HG03439 (cell line): ENCODE results near the gene SNTG2.

ENCODE experiments used
- ATAC-seq: cut with Tn5 transposase; IDR thresholded peaks from one replicate; pipeline ENCODE4 v1.9.1; 2021; ENCODE audit warnings: mild to moderate bottlenecking, moderate library complexity; ENCODE audit not compliant: unreplicated experiment

The SNTG2 gene

DNA sequence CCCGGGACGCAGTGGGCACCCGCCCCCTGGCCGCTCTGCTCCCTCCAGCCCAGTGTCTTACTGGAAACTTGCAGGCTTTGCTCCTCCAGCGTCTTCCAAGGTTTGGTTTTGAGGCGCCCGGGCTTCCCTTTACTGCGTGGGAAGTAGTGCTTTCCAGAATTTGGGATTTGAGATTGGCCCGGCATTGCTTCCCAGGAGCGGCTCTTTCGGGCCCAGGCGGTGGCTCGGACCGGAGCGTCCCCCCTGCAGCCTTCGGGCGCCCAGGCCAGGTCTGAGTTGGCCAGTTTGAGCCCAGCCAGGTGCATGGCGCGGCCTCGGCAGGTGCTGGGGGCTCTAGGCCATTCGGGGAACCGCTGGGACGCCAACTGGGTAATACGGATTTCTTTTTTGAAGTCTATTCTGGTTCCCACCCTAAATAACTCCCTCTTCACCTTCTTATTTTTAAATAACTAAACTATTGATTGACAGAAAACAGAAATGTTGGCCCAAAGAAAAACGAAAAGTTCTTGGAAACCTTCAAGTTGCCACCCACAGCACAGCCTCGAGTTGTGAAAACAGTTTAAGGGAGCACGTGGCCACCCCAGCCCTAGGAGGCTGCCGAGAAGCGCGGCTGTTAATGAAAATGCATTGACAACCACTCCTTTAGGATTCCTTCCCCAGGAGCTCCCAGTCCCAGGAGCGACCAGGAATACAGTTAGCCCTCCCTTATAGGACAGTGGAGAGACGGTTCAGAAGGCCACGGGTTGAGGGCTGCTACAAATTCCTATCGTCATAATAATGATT, 766 bp downstream of the SNTG2 start:
- ATAC-seq: no peak

DNA sequence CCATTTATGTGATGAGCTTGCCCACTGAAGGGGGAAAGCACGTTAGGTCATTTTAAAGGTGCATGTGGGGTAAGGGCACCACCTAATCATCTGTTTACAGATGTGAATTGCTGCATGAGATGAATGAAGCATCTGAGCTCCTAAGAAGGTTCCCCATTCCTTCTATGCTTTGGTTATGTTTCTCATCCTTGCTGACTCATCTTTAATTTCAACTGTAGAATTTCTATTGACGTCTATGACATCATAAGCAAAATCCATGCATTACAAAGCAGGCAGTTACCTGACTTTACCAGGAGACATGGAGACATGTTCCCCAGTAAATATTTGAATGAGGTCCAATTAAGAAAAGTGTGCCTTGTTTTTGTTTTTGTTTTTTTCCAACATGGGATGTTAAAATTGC, 2.8 kb downstream of the SNTG2 start:
- ATAC-seq: no peak

DNA sequence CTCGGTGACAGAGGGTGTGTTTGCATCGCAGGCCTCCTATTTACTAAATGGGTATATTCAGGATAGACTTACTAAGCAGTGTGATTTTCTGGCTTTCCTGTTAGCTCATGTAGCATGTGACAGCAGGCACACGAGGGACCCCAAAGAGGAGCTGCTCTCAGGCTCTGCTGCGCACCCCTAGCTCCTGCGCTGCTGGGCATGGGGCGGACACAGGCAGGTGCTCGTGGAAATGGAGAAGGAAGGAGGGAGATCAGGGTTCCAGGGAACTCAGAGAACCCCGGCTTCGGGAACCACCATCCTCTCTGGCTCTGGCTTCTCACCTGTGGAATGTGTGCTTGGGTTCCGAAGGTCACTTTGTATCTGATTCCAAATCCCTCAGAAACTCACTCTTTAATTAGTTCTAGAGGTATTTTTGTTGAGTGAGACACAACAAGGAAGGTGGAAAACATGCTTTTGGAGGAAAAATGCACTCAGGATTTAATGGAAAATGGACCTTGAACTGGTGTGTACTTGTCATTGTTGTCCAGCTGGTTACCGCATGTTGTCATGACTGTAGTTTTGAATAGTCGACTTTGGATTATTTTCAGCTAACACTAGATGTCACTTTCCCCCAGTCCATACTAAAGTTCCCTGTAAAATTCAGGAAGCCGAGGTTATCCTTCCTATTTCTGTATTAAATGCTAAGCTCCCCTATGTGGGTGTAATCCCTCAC, 3.5 kb downstream of the SNTG2 start:
- no peak for ATAC-seq

DNA sequence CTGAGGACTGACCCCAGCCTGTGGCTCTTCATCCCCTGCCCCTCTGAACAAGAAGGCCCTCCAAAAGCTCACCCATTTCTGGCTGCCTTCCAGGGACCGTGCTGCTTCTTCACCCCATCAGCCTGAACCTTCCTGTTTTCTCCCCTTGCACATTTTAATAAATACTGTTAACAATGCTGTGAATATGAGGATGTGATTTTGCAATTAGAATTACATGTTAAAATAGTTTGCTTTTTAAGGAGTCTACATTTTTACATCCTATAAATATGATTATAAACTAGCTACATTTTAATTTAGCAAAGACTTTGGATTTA, 4.0 kb downstream of the SNTG2 start:
- ATAC-seq: no peak

DNA sequence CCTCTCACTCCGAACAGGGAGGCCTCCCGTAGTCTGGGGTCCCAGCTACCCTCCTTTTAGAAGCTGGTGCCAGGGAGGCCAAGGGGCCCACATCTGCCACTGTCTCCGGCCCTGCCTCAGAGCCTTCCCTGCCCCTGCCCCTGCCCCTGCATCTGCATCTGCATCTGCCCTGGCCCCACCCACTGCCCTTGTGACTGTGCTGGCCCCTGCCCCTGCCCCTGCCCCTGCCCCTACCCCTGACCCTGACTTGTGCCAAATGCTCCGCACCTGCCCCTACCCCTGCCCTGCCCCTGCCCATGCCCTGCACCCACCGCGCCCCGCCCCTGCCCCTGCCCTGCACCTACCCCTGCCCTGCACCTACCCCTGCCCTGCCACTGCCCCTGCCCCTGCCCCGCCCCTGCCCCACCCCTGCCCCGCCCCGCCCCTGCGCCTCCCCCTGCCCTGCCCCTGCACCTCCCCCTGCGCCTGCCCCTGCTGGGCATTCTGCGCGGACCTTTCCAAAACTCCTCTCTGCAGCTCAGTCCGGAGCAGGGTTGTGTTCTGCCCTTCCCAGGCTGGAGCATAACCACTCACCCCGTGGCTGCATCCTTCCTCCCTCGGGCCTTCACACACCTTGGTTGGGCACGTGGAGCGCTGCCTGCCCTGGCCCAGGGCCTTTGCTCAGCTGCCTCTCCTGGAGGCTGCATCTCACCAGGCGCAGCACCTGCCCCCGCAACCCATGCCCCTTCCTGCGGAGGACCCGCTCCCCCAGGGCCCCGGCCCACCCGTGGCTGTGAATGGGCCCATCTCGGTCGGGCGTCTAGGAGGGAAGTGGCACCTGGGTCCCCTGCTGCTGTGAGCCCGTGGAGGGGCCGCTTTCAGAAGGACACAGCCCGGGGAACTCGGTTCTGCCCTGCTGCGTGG, 5.4 kb downstream of the SNTG2 start:
- no peak for ATAC-seq

DNA sequence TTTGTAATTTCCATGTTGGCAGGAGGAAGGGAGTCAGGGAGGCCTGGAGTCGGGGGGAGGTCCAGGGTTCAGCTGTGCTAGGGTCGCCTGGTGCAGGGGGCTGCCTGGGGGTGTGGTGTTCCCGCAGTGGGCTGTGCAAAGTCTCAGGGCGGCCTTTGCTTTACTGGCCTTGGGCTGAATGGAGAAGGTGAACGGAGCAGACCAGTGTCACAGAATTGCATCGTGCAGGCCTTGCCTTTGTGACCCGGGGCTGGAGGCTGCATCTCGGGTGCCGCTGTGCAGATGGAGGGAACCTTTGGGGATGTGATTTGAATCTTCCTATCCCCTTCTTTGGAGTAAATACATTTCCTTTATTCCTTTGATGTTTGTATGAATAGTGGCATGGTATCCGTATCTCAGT, 8.8 kb downstream of the SNTG2 start:
- ATAC-seq: no peak

DNA sequence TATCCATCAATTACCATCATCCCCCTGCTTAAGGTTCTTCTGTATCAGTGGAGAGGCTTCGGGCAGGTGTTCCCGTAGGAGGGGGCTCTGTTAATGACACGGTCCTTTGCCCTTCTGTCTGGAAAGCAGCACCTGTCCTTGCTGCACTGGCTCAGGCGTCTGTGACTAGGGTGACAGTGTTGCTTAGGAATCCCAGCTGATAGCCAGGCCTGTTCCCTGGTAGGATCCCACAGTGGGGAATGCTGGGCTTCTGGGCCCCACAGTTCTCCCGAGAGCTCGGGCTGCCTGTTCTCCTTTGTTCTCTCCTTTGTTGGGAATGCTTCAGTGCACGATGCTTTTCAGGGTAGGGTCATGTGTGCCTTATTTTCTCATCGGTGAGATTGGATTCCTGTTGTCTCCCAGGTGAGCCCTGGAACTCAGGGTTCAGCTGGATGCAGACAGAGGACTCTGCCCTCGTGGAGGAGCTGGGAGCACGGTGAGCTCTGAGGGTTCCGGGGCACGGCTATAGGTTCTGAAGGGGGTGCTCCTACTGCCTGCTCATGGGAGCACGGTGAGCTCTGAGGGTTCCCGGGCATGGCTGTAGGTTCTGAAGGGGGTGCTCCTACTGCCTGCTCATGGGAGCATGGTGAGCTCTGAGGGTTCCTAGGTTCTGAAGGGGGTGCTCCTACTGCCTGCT, 9.6 kb downstream of the SNTG2 start:
- ATAC-seq: no peak

DNA sequence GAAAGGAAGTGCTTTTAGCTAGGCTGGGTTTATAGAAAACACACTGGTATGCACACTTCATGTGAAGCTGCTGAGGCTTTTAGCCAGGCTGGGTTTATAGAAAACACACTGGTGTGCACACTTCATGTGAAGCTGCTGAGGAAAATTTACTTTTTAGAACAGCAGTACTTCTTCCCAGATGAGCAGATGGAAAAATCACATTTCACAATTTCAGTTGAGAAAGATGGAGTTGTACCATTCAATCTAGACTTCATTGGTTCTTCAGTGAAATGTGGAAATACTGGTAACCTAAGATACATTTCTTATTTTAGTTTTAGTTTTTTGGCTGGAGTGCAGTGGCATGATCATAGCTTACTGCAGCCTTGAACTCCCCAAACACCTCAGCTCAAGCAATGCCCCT, 11.1 kb downstream of the SNTG2 start:
- ATAC-seq: no peak

DNA sequence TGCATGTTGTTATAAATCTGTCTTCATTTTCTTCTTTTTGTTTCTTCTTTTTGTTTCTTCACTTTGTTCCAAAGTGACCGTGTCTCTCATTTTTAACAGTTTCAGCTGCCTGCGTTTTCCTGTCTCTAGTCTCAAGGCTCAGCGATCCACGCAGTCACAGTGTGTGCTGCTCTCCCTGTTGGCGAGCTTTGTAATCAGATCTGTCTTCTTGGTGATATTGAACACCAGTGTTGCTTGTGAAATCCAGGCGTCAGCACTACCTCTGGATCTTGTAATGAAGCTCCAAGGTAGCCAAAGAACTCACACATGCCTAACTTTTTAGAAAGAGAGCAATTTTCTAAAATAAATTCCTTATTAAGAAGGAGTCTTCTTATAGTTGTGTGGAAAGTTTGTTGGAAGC, 13.2 kb downstream of the SNTG2 start:
- ATAC-seq: no peak

DNA sequence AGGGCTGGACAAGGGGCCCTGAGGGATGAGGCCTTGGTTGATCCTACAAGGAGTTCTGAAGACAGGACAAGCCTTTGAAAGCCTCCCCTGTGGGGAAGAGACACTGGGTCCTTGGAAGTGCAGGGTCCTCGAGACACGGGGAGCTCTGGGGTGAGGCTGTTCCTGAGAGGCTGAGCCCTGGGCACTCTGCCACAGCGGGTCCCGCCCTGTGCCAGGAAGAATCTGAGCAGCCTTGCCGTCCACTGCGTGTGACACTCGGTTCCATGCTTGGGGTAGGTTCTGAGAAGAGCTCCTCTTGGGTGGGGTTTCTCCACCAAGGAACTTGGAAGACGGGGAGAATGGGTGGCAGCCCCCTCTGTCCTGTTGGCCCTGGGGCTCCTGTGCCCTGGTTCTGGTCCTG, 13.9 kb downstream of the SNTG2 start:
- no peak for ATAC-seq

DNA sequence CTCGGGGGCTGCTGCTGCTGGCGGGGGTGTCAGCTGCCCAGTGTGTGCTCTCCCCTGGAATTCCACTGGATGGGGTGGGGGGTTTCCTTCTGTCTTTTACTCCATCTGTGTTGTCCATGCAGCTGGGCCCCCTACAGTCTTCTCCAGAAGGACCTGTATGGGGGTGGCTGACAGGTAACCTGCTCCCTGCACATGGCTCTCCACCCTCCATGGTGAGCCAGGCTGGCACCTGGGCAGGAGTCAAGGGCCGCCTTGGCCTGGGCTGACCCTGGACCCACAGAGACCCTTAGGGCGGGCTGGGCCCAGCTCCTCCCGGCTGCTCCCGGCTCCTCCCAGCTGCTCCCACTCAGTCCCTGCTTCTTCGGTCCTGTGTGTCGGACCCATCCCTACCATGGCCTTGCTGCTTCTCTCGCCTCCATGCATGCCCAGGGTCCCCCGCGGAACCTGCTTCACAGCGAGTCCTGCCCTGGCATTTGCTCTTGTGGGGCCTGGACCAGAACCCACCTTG, 15.0 kb downstream of the SNTG2 start:
- no peak for ATAC-seq

DNA sequence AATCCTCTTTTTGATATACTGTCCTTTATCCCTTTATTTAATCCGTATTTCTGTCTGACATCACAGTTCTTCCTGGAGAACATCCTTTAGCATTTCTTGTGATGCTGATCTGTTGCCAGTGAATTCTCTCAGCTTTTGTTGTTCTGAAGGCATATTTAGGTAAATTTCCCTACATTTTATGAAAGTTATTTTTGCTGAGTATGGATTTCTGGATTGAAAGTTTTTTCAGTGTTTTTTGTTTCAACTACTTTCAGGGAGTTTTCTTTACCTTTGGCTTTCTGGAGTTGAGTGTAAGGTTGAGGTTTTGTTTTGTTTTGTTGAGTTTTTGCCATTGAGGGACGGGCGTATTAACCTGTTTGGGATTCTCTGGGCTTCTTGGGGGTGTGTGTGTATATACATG, 22.5 kb downstream of the SNTG2 start:
- ATAC-seq: no peak

DNA sequence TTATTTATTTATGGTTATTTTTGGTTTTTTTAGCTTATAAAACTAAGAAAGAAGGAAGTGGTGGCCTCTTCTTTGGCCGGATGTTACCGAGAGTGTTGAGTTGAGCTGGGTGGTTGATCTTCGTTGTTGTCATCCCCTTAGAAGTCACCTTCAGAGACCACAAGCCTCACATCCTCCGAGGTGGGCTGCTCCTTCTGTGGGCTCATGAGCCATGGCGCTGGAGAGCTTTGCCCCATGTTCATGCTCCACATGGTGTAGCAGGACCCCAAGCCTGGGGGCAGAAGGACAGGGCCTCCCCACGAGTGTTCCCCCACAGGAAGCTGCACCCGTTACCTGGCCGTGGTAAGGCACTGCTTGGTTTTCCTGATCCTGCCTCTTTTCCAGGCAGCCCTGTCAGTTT, 23.4 kb downstream of the SNTG2 start:
- no peak for ATAC-seq

DNA sequence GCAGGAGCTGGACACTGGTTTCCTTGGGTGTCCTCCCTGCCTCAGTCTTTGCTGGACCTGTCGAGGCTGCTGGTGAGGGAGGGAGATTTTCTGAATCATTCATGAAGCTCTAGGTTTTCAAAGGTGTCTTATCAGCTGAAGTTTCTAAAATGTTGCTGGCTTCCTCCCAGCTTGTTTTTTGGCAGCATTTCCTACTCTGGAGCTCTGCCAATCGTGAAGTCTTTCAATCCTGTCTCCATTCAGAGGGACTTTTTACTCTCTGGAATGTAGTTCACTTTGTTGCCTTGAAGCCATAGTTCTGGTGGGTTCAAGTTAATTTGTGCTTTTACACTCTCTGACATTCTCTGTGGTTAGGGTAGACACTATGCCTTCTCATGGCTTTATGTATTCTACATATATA, 23.9 kb downstream of the SNTG2 start:
- ATAC-seq: no peak

DNA sequence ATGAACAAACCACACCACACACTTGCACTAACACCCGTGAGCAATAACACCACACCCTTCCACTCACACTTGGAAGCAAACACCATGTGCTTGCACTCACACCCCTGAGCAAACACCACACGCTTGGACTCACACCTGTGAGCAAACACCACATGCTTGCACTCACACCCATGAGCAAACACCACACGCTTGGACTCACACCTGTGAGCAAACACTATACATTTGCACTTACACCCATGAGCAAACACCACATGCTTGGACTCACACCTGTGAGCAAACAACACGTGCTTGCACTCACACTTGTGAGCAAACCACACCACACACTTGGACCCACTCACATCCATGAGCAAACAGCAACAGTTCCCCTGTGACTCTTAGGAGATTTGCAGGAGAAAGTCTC, 24.4 kb downstream of the SNTG2 start:
- ATAC-seq: no peak

DNA sequence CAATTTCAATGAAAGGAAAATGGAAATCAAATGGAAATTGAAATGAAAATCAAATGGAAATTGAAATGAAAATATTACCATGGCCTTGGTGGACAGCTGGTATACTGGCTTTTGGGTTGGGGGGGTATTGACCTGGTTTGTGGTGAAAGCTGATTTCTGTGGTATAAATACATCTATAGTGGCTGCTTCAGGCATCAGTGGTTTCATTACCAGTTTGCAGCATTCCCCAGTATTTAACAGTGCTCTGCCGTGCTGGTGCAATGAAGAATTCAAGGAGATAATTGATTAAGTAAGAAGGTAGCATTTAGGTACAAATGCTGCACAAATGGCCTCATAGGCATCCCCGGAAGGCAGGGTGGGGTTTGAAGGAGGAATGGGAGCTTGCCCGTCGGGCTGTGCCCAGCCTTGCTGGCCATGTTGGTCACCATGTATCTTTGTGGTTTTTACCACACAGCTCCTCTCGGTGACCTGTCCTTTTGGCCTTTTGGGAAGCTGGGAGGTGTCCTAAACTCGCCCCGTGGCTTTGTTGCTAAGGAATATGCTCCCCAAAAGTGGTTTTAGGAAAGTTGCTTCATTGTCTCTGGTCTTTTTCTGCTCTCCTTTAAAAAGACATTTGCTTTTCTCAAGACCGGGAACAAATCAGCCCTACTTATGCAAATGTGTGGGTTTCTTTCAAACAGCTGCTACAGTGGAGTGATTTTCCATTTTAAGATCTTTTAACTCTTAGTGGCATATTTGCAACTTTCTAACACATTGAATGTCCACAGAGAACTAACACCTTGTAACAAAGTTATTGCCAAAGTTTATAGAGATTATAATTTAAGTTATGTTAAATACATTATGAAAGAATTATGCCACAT, 28.6 kb downstream of the SNTG2 start:
- no peak for ATAC-seq

DNA sequence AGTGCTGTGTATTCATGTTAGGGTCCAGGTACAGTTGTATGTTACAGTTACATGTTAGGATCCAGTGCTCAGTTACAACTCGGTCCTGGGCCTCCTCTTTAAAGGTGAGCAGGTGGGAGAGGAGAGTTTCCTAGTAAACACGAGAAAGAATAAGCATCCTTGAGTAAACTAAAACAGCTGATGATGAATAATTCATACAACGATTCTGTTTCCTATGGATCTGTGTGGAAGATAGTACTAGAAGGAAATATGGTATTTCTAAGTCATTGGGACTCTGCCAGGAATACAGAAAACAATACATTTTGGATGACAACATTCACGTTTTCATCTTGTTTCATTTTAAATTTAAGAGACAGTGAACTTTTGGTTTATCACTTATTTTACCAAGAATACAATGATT, 29.5 kb downstream of the SNTG2 start:
- no peak for ATAC-seq

DNA sequence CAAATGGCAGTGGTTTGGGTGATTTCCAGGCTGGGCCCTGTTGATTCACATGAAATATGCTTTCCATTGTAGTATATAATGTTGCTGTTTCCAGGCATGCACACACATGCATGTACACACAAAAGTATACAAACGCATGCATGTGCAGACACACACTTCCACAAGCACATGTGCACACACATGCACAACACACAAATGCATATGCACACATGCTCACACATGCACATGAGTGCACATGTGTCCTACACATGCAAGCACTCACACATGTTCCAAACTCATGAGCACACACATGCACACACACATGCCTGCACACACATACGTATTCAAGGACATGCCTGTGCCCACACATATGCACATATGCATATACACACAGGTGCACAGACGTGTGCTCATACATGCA, 30.6 kb downstream of the SNTG2 start:
- no peak for ATAC-seq

DNA sequence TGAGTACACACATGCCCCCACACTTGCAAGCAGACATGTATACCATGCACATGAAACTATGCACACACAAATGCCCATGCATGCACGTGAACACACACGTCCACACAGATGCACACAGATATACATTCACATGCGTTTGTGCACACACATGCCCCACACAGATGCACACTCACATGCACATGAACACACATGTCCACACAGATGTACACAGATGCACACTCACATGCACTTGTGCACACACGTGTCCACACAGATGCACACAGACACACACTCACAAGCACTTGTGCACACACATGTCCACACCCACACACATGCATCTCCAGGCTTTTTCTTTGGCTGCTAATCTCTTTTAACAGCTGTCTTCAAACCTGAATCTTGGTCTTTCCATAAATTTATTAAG, 31.1 kb downstream of the SNTG2 start:
- no peak for ATAC-seq

DNA sequence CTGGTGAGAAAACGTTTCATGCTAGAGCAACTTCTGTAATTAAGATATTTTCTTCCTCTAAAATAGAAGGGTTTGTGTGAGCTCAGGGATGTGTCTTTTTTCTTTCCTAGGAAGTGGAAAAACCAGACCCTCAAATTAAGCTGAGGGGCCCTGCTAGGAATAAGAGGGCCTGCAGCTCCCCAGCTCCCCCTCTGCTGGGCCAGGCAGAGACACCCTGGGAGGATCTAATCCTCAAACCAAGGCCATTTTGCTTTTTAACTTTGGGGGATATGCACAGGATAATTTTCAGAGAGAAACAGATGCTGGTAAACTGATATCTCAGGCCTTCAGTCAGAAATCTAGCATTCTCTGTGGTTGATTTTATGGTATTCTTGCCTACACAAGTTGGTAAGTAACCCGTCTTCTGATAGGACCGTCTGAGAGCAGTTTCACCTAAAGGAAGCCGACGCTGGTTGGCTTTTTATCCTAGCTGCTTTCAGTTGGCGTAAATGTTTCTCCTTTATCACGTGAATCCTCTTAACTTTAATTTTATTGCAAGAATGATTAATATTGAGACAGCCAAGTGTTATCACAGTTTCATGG, 34.8 kb downstream of the SNTG2 start:
- no peak for ATAC-seq
